Immature natural killer cell (primary cell): ENCODE measurements around the gene CLSTN1. TPM values are rescaled to one million over a fixed set of nuclear protein-coding genes. Genes with fewer than 3 reads are reported as not detected.
"Not testable (repeated sequence)": the region's sequence is repeated elsewhere in the genome, so short reads cannot be mapped to it uniquely, and the experiment has no call there.

Source experiments
- DNase-seq, 3 donors: peaks; one replicate each; pipeline ENCODE4 v3.0.0; 2022; ENCODE audit warnings: mixed read lengths in 1 of 3
- H3K27ac Mint-ChIP-seq, 6 donors: one replicate each; pipeline ENCODE4 v1.8.0; 2020; ENCODE audit warnings: mixed read lengths in 6 of 6, mild to moderate bottlenecking in 5 of 6, inconsistent platforms in 4 of 6, moderate library complexity in 3 of 6
- H3K27me3 Mint-ChIP-seq, 3 donors: one replicate each; pipeline ENCODE4 v1.8.0; 2020 to 2021; ENCODE audit warnings: low read depth in 3 of 3, mild to moderate bottlenecking in 3 of 3, mixed read lengths in 3 of 3, moderate library complexity in 3 of 3, inconsistent platforms in 1 of 3
- H3K36me3 Mint-ChIP-seq, 3 donors: one replicate each; pipeline ENCODE4 v1.8.0; 2020; ENCODE audit warnings: mixed read lengths in 3 of 3, inconsistent platforms in 2 of 3, mild to moderate bottlenecking in 2 of 3
- H3K4me1 Mint-ChIP-seq, 2 donors: one replicate each; pipeline ENCODE4 v1.8.0; 2020; ENCODE audit warnings: inconsistent platforms in 2 of 2, mild to moderate bottlenecking in 2 of 2, mixed read lengths in 2 of 2, moderate library complexity in 1 of 2
- H3K4me3 Mint-ChIP-seq, 5 donors: one replicate each; pipeline ENCODE4 v1.8.0; 2020; ENCODE audit warnings: mild to moderate bottlenecking in 5 of 5, mixed read lengths in 5 of 5, inconsistent platforms in 3 of 5, moderate library complexity in 3 of 5
- H3K9me3 Mint-ChIP-seq, 6 donors: one replicate each; pipeline ENCODE4 v1.8.0; 2020; ENCODE audit warnings: mild to moderate bottlenecking in 6 of 6, mixed read lengths in 6 of 6, inconsistent platforms in 4 of 6, moderate library complexity in 3 of 6
- polyA plus RNA-seq, 3 donors: library from polyadenylated mRNA; unstranded; fragments of 300-500 nt; fragmentation: Illumina TruSeq; gene quantifications; one replicate each; pipeline ENCODE4 v1.2.3, GENCODE V29; 2021

Gene CLSTN1
- polyA plus RNA-seq, 3 donors from 2014 or later, result 7.4 to 35.7 (median 11.0) TPM

DNA sequence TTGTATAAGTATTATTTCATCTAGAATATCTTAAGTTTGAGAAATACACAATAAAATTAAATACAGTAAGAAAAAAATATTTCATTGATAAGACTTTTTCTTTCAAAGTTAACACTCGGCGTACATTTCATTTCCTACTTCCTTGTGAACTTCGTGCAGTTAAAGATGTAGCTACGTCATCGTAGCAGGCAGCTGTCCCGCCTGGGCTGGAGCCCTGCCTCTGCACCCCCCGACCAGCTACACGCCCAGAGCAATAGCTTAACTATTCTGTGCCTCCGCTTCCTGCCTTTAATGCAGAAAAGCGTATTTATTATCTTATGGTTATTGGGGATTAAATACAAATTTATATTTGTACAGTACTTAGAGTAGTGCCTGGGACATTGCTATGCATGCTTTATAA is 53.5 kb downstream of the CLSTN1 start:
- peaks cover 0 to 11% (median 3%) of the 10 kb centered on the region in 3 donors for H3K36me3 Mint-ChIP-seq

DNA sequence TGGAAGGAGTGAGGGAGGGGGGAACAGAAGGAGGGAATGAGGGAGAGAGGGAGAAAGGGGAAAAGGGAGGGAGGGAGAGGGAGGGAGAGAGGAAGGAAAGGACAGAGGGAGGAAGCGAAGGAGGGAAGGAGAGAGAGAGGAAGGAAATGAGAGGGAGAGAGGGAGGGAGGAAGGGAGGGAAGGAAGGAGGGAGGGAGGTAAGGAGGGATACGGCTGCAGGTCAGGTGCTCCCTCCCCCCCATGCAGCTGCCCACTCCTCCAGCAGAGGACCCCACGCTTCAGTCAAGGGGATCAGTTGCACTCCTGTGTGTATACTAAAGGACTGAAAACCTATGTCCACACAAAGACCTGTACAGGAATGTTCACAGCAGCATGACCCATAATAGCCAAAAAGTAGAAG is 54.8 kb downstream of the CLSTN1 start:
- H3K27me3 Mint-ChIP-seq, result peaks cover 0 to 3% (median 0%) of the 10 kb centered on the region in 3 donors
- H3K9me3 Mint-ChIP-seq, result no peaks in the 10 kb centered on the region
- peaks cover 0 to 11% (median 3%) of the 10 kb centered on the region in 3 donors for H3K36me3 Mint-ChIP-seq
- H3K4me1 Mint-ChIP-seq, result peaks cover 8 to 26% of the 10 kb centered on the region in 2 donors
- no peak overlapping the region for H3K4me3 Mint-ChIP-seq
- no peak for DNase-seq
- H3K27ac Mint-ChIP-seq, result peak overlapping the region in 2 of 6 donors; percentile 23 to 53

More for the DNA sequence above, 53.5 kb downstream of the CLSTN1 start:
- Mint-ChIP-seq H3K4me1 (peaks cover 2 to 15% of the 10 kb centered on the region in 2 donors), H3K27me3 (peaks cover 0 to 1% (median 0%) of the 10 kb centered on the region in 3 donors), H3K27ac (no peak overlapping the region), H3K4me3 (no peak overlapping the region), H3K9me3 (no peaks in the 10 kb centered on the region)
- DNase-seq, result no peak

DNA sequence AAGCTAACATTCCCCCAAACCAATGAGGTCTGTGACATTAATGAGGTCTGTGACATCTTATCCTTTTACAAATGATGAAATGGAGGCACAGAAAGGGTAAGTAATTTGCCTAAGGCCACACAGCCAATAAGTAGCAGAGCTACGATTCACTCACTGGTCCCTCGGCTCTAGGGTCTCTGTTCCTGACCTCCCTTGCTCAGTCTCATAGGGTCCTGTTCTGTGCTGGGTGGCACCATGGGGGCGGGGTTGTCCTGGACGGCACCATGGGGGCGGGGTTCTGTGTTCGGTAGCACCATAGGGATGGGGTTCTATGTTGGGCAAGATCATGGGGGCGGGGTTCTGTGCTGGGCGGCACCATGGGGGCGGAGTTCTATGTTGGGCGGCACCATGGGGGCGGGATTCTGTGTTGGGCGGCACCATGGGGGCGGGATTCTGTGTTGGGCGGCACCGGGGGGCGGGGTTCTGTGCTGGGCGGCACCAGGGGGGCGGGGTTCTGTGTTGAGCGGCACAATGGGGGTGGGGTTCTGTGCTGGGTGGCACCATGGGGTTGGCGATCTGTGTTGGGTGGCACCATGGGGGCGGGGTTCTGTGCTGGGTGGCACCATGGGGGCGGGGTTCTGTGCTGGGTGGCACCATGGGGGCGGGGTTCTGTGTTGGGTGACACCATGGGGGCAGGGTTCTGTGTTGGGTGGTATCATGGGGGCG is 55.6 kb downstream of the CLSTN1 start:
- peaks cover 13 to 28% of the 10 kb centered on the region in 2 donors for H3K4me1 Mint-ChIP-seq
- peaks cover 0 to 3% (median 2%) of the 10 kb centered on the region in 3 donors for H3K27me3 Mint-ChIP-seq
- H3K4me3 Mint-ChIP-seq, result no peak overlapping the region
- H3K36me3 Mint-ChIP-seq, result peaks cover 0 to 14% (median 2%) of the 10 kb centered on the region in 3 donors
- peak overlapping the region in 2 of 6 donors; percentile 45 to 71 for H3K27ac Mint-ChIP-seq
- H3K9me3 Mint-ChIP-seq, result no peaks in the 10 kb centered on the region
- peak in 1 of 3 donors; percentile 7 for DNase-seq

DNA sequence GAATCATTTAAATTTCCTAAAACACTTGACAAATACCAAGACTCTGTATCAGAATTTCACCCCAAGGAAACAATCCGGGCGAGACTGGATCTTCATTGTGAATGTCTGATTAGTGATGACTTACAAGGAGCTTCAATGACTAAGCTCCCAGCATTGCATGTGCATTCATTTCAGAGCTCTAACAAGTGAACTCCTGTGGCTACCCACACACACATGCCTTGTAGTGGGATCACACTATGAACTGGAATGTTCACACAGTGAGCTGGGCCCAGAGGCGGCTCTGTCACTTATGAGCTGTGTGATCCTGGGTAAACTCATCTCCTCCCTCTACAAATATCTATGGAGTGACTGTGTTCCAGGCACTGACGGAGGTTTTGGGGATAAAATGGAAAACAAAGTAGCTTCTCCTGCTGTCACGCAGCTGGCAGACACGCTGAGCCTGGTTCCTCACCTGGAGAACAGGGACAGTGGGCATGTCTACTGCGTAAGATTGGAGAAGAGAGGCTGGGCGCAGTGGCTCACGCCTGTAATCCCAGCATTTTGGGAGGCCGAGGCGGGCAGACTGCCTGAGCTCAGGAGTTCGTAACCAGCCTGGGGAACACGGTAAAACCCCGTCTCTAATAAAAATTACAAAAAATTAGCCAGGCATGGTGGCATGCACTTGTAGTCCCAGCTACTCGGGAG is 56.9 kb downstream of the CLSTN1 start:
- H3K4me3 Mint-ChIP-seq, result no peak overlapping the region
- H3K36me3 Mint-ChIP-seq, result peaks cover 0 to 4% (median 1%) of the 10 kb centered on the region in 3 donors
- peaks cover 0 to 3% (median 2%) of the 10 kb centered on the region in 3 donors for H3K27me3 Mint-ChIP-seq
- peak overlapping the region in 1 of 6 donors; percentile 46 for H3K27ac Mint-ChIP-seq
- H3K9me3 Mint-ChIP-seq, result no peaks in the 10 kb centered on the region
- H3K4me1 Mint-ChIP-seq, result peaks cover 13 to 25% of the 10 kb centered on the region in 2 donors
- no peak for DNase-seq

DNA sequence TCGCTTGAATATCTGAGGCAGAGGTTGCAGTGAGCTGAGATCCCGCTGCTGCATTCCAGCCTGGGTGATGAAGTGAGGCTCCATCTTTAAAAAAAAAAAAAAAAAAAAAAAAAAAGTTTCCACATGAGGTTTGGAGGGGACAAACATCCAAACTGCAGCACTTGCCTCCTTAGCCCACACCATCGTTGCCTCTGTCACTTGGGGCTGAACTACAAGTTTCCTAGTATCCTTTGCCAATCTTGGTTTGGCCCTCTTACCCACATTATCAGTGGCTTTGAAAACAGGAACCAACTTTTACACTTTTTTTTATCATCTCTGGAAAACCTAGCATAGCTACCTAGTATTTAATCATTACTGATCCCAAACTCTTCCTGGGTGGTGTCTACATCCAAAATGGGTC is 59.2 kb downstream of the CLSTN1 start:
- Mint-ChIP-seq H3K4me3 (no peak overlapping the region), H3K27me3 (peaks cover 0 to 2% (median 2%) of the 10 kb centered on the region in 3 donors), H3K27ac (peak overlapping the region in 3 of 6 donors; percentile 20 to 77 (median 65)), H3K4me1 (peaks cover 21 to 25% of the 10 kb centered on the region in 2 donors), H3K9me3 (no peaks in the 10 kb centered on the region), H3K36me3 (peaks cover 0 to 8% (median 6%) of the 10 kb centered on the region in 3 donors)
- DNase-seq, result no peak

DNA sequence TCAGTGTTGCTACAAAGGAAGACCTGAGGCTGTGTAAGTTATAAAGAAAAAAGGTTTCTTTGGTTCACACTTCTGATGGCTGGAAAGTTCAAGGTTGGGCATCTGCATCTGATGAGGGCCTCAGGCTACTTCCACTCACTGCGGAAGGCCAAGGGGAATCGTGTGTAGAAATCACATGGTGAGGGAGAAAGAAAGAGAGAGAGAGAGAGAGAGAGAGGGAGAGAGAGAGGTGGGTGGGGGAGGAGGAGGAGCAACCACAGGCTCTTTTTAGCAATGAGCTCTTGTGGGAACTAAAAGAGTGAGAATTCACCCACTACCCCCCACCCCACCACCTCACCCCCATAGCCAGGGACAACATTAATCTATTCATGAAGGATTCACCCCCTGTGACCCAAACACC is 59.9 kb downstream of the CLSTN1 start:
- peaks cover 0 to 8% (median 6%) of the 10 kb centered on the region in 3 donors for H3K36me3 Mint-ChIP-seq
- H3K4me3 Mint-ChIP-seq, result no peak overlapping the region
- peaks cover 0 to 2% (median 2%) of the 10 kb centered on the region in 3 donors for H3K27me3 Mint-ChIP-seq
- peaks cover 21 to 25% of the 10 kb centered on the region in 2 donors for H3K4me1 Mint-ChIP-seq
- DNase-seq, result no peak
- H3K9me3 Mint-ChIP-seq, result no peaks in the 10 kb centered on the region
- H3K27ac Mint-ChIP-seq, result peak overlapping the region in 3 of 6 donors; percentile 64 to 87 (median 74)

DNA sequence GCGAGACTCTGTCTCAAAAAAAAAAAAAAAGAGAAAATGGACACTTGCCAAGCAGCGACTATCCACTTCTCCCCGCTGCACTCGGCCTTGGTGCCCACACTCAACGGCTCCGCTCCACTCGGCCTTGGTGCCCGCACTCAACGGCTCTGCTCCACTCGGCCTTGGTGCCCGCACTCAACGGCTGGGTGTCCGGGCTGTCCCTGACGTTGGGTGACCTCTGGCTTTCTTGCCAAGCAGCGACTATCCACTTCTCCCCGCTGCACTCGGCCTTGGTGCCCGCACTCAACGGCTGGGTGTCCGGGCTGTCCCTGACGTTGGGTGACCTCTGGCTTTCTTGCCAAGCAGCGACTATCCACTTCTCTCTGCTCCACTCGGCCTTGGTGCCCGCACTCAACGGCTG is 61.3 kb downstream of the CLSTN1 start:
- H3K4me3 Mint-ChIP-seq, H3K27me3 Mint-ChIP-seq, H3K36me3 Mint-ChIP-seq, DNase-seq, H3K9me3 Mint-ChIP-seq, H3K27ac Mint-ChIP-seq: not testable (repeated sequence)
- peaks cover 18 to 23% of the 10 kb centered on the region in 2 donors for H3K4me1 Mint-ChIP-seq

DNA sequence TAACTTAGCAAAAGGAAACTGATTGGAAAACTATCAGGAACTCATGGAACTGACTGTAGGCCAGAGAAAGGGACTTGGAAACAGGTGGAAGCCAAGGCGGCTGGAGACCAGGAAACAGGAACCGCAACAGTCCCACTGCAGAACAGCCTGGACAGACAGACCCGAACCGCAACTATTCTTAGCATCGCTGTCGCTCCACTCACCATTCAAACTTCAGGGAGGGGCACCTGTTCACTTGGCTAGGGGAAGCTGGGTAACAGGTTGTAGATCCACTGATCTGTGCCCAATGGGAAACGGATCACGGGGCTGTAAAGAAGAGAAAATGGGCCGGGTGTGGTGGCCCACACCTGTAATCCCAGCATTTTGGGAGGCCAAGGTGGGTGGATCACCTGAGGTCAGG is 61.9 kb downstream of the CLSTN1 start:
- Mint-ChIP-seq H3K9me3 (no peaks in the 10 kb centered on the region), H3K27ac (no peak overlapping the region), H3K36me3 (peaks cover 0 to 8% (median 6%) of the 10 kb centered on the region in 3 donors), H3K27me3 (peaks cover 0 to 3% (median 2%) of the 10 kb centered on the region in 3 donors), H3K4me1 (peaks cover 17 to 23% of the 10 kb centered on the region in 2 donors), H3K4me3 (no peak overlapping the region)
- no peak for DNase-seq

DNA sequence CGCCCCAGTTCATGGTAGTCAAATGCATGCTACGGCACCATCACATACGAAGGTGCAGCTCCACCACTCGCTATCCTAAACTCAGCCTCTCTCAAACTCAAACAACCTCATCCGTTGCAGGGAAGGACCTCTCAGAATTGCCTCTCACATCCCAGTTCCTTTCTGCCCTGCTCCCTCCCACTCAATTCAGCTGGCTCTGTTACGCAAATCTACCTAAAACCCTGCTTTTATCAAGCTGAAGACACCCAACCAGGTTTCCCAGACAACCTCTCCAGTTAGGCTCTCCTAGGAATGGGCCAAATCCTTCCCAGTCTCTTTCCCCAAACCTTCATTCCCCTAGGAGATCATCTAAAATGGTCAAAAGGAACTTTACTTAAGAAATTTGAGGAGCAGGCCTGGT is 62.9 kb downstream of the CLSTN1 start:
- no peak for DNase-seq
- peak overlapping the region in 1 of 6 donors; percentile 43 for H3K27ac Mint-ChIP-seq
- peaks cover 0 to 3% (median 2%) of the 10 kb centered on the region in 3 donors for H3K27me3 Mint-ChIP-seq
- H3K9me3 Mint-ChIP-seq, result no peaks in the 10 kb centered on the region
- H3K4me1 Mint-ChIP-seq, result peaks cover 22 to 23% of the 10 kb centered on the region in 2 donors
- no peak overlapping the region for H3K4me3 Mint-ChIP-seq
- H3K36me3 Mint-ChIP-seq, result peaks cover 0 to 8% (median 6%) of the 10 kb centered on the region in 3 donors

DNA sequence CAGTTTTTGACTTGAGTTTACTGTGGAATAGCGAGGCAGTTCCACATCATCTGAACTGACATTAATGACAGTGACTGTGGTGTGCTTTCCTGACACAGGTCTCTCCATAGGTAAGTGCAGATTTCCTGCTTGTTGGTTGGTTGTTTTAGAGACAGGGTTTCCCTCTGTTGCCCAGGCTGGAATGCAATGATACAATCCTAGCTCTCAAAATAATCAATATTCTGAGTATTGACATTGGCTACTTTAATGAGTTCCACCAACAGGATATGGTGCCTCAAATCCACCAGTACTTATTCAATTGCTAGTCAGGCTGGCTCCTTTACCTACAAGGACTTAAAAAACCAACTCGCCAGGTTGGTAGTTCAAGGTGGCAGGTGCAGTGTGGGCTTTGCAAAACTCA is 63.8 kb downstream of the CLSTN1 start:
- Mint-ChIP-seq H3K4me1 (peaks cover 21 to 24% of the 10 kb centered on the region in 2 donors), H3K4me3 (no peak overlapping the region), H3K36me3 (peaks cover 2 to 8% (median 6%) of the 10 kb centered on the region in 3 donors), H3K27ac (no peak overlapping the region), H3K27me3 (peaks cover 0 to 3% (median 2%) of the 10 kb centered on the region in 3 donors), H3K9me3 (no peaks in the 10 kb centered on the region)
- DNase-seq, result no peak

DNA sequence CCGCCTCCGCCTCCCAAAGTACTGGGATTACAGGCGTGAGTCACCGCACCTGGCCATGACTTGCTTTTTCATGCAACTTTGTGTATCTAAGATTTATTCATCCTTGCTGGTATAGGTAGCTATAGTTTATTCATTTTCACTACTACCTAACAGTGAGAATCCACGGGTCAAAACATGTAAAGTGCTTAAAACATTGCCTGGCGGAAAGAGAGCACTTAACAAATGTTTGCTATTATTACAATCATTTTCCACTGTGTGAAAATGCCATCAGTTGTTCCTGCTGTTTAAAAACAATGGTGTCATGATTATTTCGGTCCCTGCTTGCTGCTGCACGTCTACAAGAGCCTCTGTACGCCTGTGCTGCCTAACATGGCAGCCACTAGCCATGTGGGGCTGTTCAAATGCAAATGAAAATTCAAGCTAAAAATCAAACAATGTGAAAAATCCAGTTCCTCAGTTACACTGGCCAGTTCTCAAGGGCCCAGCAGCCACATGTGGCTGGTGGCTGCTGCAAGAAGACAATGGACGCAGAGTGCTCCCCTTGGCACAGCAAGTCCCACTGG is 65.1 kb downstream of the CLSTN1 start:
- no peak for DNase-seq
- peak overlapping the region in 2 of 6 donors; percentile 12 to 24 for H3K27ac Mint-ChIP-seq
- peaks cover 4 to 6% (median 6%) of the 10 kb centered on the region in 3 donors for H3K36me3 Mint-ChIP-seq
- H3K4me1 Mint-ChIP-seq, result peaks cover 8 to 15% of the 10 kb centered on the region in 2 donors
- H3K9me3 Mint-ChIP-seq, result no peaks in the 10 kb centered on the region
- no peak overlapping the region for H3K4me3 Mint-ChIP-seq
- peaks cover 0 to 1% (median 0%) of the 10 kb centered on the region in 3 donors for H3K27me3 Mint-ChIP-seq

DNA sequence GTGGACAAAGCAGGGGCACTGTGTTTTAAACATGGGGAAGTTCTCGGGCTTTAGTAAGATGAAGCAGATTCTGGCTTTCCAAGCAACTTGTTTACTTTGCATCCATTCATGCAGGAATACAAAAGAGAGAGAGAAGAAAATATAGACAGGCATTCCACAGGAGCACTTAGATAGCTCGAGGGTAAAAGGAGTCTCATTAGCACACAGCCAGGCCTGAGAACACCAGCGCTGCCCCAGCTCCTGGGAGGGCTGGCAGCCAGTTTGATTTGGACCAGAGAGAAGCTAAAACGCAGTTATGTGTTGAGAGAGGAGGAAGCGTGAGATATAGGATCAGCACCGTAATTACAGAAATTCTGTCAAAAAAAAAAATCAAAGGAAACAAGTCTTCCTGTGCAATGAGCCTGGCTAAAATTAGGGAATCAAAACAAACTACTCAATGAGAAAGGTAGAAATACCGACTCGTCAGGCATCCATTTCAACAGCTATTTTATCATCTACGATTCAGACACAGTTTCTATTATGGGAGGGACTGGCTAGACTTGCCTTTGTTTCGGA is 68.2 kb downstream of the CLSTN1 start:
- no peak for DNase-seq
- peaks cover 4 to 16% (median 6%) of the 10 kb centered on the region in 3 donors for H3K36me3 Mint-ChIP-seq
- no peak overlapping the region for H3K4me3 Mint-ChIP-seq
- H3K27ac Mint-ChIP-seq, result peak overlapping the region in 1 of 6 donors; percentile 34
- H3K4me1 Mint-ChIP-seq, result peaks cover 8 to 18% of the 10 kb centered on the region in 2 donors
- H3K9me3 Mint-ChIP-seq, result no peaks in the 10 kb centered on the region
- H3K27me3 Mint-ChIP-seq, result peaks cover 0 to 1% (median 0%) of the 10 kb centered on the region in 3 donors

DNA sequence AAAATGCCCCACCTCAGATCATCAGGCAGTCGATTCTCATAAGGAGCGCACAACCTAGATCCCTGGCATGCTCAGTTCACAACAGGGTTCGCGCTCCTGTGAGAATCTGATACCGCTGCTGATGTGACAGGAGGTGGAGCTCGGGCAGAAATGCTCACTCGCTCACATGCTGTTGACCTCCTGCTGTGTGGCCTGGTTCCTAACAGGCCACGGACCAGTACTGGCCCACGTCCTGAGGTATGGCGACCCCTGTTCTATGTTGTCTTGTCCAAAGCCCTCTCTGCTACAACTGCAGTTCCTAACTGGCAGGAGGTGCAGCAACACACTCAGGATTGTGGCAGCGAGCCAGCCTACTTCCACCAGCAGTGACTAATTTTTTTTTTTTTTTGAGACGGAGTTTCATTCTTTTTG is 70.6 kb downstream of the CLSTN1 start:
- H3K36me3 Mint-ChIP-seq, result peaks cover 6 to 27% (median 15%) of the 10 kb centered on the region in 3 donors
- peak overlapping the region in 1 of 6 donors; percentile 22 for H3K27ac Mint-ChIP-seq
- H3K4me3 Mint-ChIP-seq, result no peak overlapping the region
- no peaks in the 10 kb centered on the region for H3K9me3 Mint-ChIP-seq
- peaks cover 3 to 18% of the 10 kb centered on the region in 2 donors for H3K4me1 Mint-ChIP-seq
- no peak for DNase-seq
- peaks cover 0 to 2% (median 1%) of the 10 kb centered on the region in 3 donors for H3K27me3 Mint-ChIP-seq
